C1 segment of cervical spinal cord (tissue), 14 donors: Measurements from ENCODE around the gene STX2.
"Not testable (repeated sequence)": the region's sequence is repeated elsewhere in the genome, so short reads cannot be mapped to it uniquely, and the experiment has no call there.

Source experiments
- DNase-seq, 14 donors: peaks; one replicate each; lab custom pipeline; 2025; lab: John Stamatoyannopoulos, UW

The STX2 gene

GRCh38 chr12:130803702-130804101, 35.3 kb downstream of the STX2 start:
- no peak for DNase-seq

GRCh38 chr12:130800312-130800711, 38.7 kb downstream of the STX2 start:
- no peak for DNase-seq

- no peak for DNase-seq
Measured at GRCh38 chr12:130799051-130799450, 40.0 kb downstream of the STX2 start.

- DNase-seq, result no peak
Measured at GRCh38 chr12:130796985-130797686, 41.9 kb downstream of the STX2 start.

GRCh38 chr12:130795906-130796305, 43.1 kb downstream of the STX2 start:
- DNase-seq, result no peak

GRCh38 chr12:130793554-130793849, 45.5 kb downstream of the STX2 start:
- no peak for DNase-seq

GRCh38 chr12:130792821-130793553, 46.1 kb downstream of the STX2 start:
- no peak for DNase-seq

GRCh38 chr12:130791629-130792028, 47.4 kb downstream of the STX2 start:
- no peak for DNase-seq

- no peak for DNase-seq
Measured at GRCh38 chr12:130788515-130788914, 50.5 kb downstream of the STX2 start.

- DNase-seq, result peak in 1 of 14 donors; percentile 3
Measured at GRCh38 chr12:130787445-130788410, 51.3 kb downstream of the STX2 start.

- no peak for DNase-seq
Measured at GRCh38 chr12:130787041-130787440, 52.0 kb downstream of the STX2 start.

GRCh38 chr12:130783110-130783715, 55.8 kb downstream of the STX2 start:
- DNase-seq, result no peak

- not testable (repeated sequence) for DNase-seq
Measured at GRCh38 chr12:130782245-130782644, 56.8 kb downstream of the STX2 start.

GRCh38 chr12:130780880-130781575, 58.0 kb downstream of the STX2 start:
- DNase-seq, result no peak

GRCh38 chr12:130780325-130780724, 58.7 kb downstream of the STX2 start:
- no peak for DNase-seq

- no peak for DNase-seq
Measured at GRCh38 chr12:130778776-130779175, 60.3 kb downstream of the STX2 start.

GRCh38 chr12:130776857-130777339, 62.2 kb downstream of the STX2 start:
- DNase-seq, result no peak

- peak in 11 of 14 donors; percentile 3 to 59 (median 15) for DNase-seq
Measured at GRCh38 chr12:130775953-130776856, 62.8 kb downstream of the STX2 start.

- no peak for DNase-seq
Measured at GRCh38 chr12:130770413-130771028, 68.5 kb downstream of the STX2 start.
